ENCODE data around the gene SLC16A13. TPM values are rescaled to one million over a fixed set of nuclear protein-coding genes. Genes with fewer than 3 reads are reported as not detected.
"Not testable (repeated sequence)": the region's sequence is repeated elsewhere in the genome, so short reads cannot be mapped to it uniquely, and the experiment has no call there.

The SLC16A13 gene
- total RNA-seq, 1 experiment from 2014 or later = not detected

GRCh38 chr17:7029659-7030058, 6.2 kb upstream of the SLC16A13 start:
- Histone ChIP-seq H3K36me3 (no peaks in the 10 kb centered on the region), H3K4me3 (no peak overlapping the region), H3K27ac (no peak overlapping the region), H3K4me1 (replicated peaks) (no peaks in the 10 kb centered on the region), H3K27me3 (replicated peaks) (no peaks in the 10 kb centered on the region), H3K9me3 (replicated peaks) (no peaks in the 10 kb centered on the region)
- DNase-seq (ENCODE audit: low read depth in 1 of 2, low spot score in 2 of 2) = no peak

GRCh38 chr17:7034955-7035590, 742 bp upstream of the SLC16A13 start:
- Histone ChIP-seq H3K9me3 (replicated peaks) (no peaks in the 10 kb centered on the region), H3K27ac (peak overlapping the region; percentile 55), H3K27me3 (replicated peaks) (no peaks in the 10 kb centered on the region), H3K4me3 (peak overlapping the region; percentile 47), H3K4me1 (replicated peaks) (peaks cover 11% of the 10 kb centered on the region), H3K36me3 (no peaks in the 10 kb centered on the region)
- DNase-seq (ENCODE audit: low read depth in 1 of 2, low spot score in 2 of 2) = no peak

GRCh38 chr17:7038025-7038862, 2.4 kb downstream of the SLC16A13 start:
- no peaks in the 10 kb centered on the region for H3K36me3 ChIP-seq
- H3K9me3 ChIP-seq (replicated peaks) = no peaks in the 10 kb centered on the region
- no peak for DNase-seq (ENCODE audit: low read depth in 1 of 2, low spot score in 2 of 2)
- H3K27ac ChIP-seq = no peak overlapping the region
- no peak overlapping the region for H3K4me3 ChIP-seq
- peaks cover 15% of the 10 kb centered on the region for H3K4me1 ChIP-seq (replicated peaks)
- H3K27me3 ChIP-seq (replicated peaks) = peaks cover 7% of the 10 kb centered on the region

GRCh38 chr17:7039832-7040231, 4.0 kb downstream of the SLC16A13 start:
- H3K36me3 ChIP-seq = no peaks in the 10 kb centered on the region
- H3K9me3 ChIP-seq (replicated peaks) = no peaks in the 10 kb centered on the region
- no peak overlapping the region for H3K4me3 ChIP-seq
- H3K27ac ChIP-seq = no peak overlapping the region
- no peak for DNase-seq (ENCODE audit: low read depth in 1 of 2, low spot score in 2 of 2)
- peaks cover 19% of the 10 kb centered on the region for H3K27me3 ChIP-seq (replicated peaks)
- peaks cover 21% of the 10 kb centered on the region for H3K4me1 ChIP-seq (replicated peaks)

GRCh38 chr17:7041607-7042500, 6.0 kb downstream of the SLC16A13 start:
- Histone ChIP-seq H3K36me3 (no peaks in the 10 kb centered on the region), H3K27ac (no peak overlapping the region), H3K9me3 (replicated peaks) (no peaks in the 10 kb centered on the region), H3K4me1 (replicated peaks) (peaks cover 10% of the 10 kb centered on the region), H3K27me3 (replicated peaks) (peaks cover 19% of the 10 kb centered on the region), H3K4me3 (no peak overlapping the region)
- DNase-seq (ENCODE audit: low read depth in 1 of 2, low spot score in 2 of 2) = no peak

- no peaks in the 10 kb centered on the region for H3K36me3 ChIP-seq
- H3K4me3 ChIP-seq = no peak overlapping the region
- DNase-seq (ENCODE audit: low read depth in 1 of 2, low spot score in 2 of 2) = no peak
- H3K4me1 ChIP-seq (replicated peaks) = peaks cover 10% of the 10 kb centered on the region
- H3K27me3 ChIP-seq (replicated peaks) = peaks cover 19% of the 10 kb centered on the region
- H3K27ac ChIP-seq = no peak overlapping the region
- no peaks in the 10 kb centered on the region for H3K9me3 ChIP-seq (replicated peaks)
These were observed 6.8 kb downstream of the SLC16A13 start for GRCh38 chr17:7042501-7043181.

GRCh38 chr17:7043182-7043496, 7.3 kb downstream of the SLC16A13 start:
- Histone ChIP-seq H3K4me1 (replicated peaks) (peaks cover 10% of the 10 kb centered on the region), H3K36me3 (no peaks in the 10 kb centered on the region), H3K4me3 (peak overlapping the region; percentile 8; the same call in 1 of the 2 replicates), H3K9me3 (replicated peaks) (no peaks in the 10 kb centered on the region), H3K27me3 (replicated peaks) (peaks cover 19% of the 10 kb centered on the region), H3K27ac (no peak overlapping the region)
- DNase-seq (ENCODE audit: low read depth in 1 of 2, low spot score in 2 of 2) = no peak

- Histone ChIP-seq H3K9me3 (replicated peaks) (no peaks in the 10 kb centered on the region), H3K27ac (no peak within 1 kb of the TSS), H3K27me3 (replicated peaks) (peaks cover 19% of the 10 kb centered on the region), H3K4me1 (replicated peaks) (peaks cover 10% of the 10 kb centered on the region), H3K36me3 (no peaks in the 10 kb centered on the region), H3K4me3 (peak within 1 kb of the TSS; percentile 8; the same call in 1 of the 2 replicates)
- no peak for DNase-seq (ENCODE audit: low read depth in 1 of 2, low spot score in 2 of 2)
These were observed 7.8 kb downstream of the SLC16A13 start, which contains the start of gene SLC16A11 for GRCh38 chr17:7043497-7044198. Gene SLC16A11 (minus strand): TSS chr17:7044092. CDS start chr17:7043513, 579 bp downstream.

- Histone ChIP-seq H3K27ac (no peak overlapping the region), H3K9me3 (replicated peaks) (no peaks in the 10 kb centered on the region), H3K36me3 (no peaks in the 10 kb centered on the region), H3K4me3 (no peak overlapping the region), H3K4me1 (replicated peaks) (peaks cover 16% of the 10 kb centered on the region), H3K27me3 (replicated peaks) (peaks cover 19% of the 10 kb centered on the region)
- DNase-seq (ENCODE audit: low read depth in 1 of 2, low spot score in 2 of 2) = peak in 1 of 2 experiments; percentile 43
These were observed 9.8 kb downstream of the SLC16A13 start for GRCh38 chr17:7045492-7046126.

GRCh38 chr17:7046127-7046724, 10.4 kb downstream of the SLC16A13 start:
- DNase-seq (ENCODE audit: low read depth in 1 of 2, low spot score in 2 of 2) = no peak

GRCh38 chr17:7046725-7047397, 11.0 kb downstream of the SLC16A13 start:
- not testable (repeated sequence) for H3K36me3 ChIP-seq; H3K27ac ChIP-seq; H3K9me3 ChIP-seq (replicated peaks); H3K4me3 ChIP-seq; DNase-seq (ENCODE audit: low read depth in 1 of 2, low spot score in 2 of 2)
- H3K4me1 ChIP-seq (replicated peaks) = peaks cover 16% of the 10 kb centered on the region
- H3K27me3 ChIP-seq (replicated peaks) = peaks cover 19% of the 10 kb centered on the region

More at GRCh38 chr17:7046127-7046724, 10.4 kb downstream of the SLC16A13 start:
- no peak overlapping the region for H3K4me3 ChIP-seq
- H3K4me1 ChIP-seq (replicated peaks) = peaks cover 16% of the 10 kb centered on the region
- no peaks in the 10 kb centered on the region for H3K9me3 ChIP-seq (replicated peaks)
- H3K27ac ChIP-seq = no peak overlapping the region
- H3K36me3 ChIP-seq = no peaks in the 10 kb centered on the region
- peaks cover 19% of the 10 kb centered on the region for H3K27me3 ChIP-seq (replicated peaks)

- no peaks in the 10 kb centered on the region for H3K9me3 ChIP-seq (replicated peaks)
- no peak overlapping the region for H3K4me3 ChIP-seq
- H3K4me1 ChIP-seq (replicated peaks) = peaks cover 16% of the 10 kb centered on the region
- no peaks in the 10 kb centered on the region for H3K36me3 ChIP-seq
- DNase-seq (ENCODE audit: low read depth in 1 of 2, low spot score in 2 of 2) = no peak
- H3K27me3 ChIP-seq (replicated peaks) = peaks cover 19% of the 10 kb centered on the region
- no peak overlapping the region for H3K27ac ChIP-seq
These were observed 11.8 kb downstream of the SLC16A13 start for GRCh38 chr17:7047566-7047965.
